Measurements from ENCODE around the gene PRELID1.
"Not testable (repeated sequence)": the region's sequence is repeated elsewhere in the genome, so short reads cannot be mapped to it uniquely, and the experiment has no call there.

PRELID1 gene

GRCh38 chr5:177300236-177300880 is 3.2 kb upstream of the PRELID1 start:
- peak; percentile 76 for DNase-seq

- no peak for DNase-seq
Measured at GRCh38 chr5:177300951-177301350, 2.6 kb upstream of the PRELID1 start.

- DNase-seq, result no peak
Measured at GRCh38 chr5:177301503-177302165, 2.0 kb upstream of the PRELID1 start.

- DNase-seq, result peak; percentile 12
Measured at GRCh38 chr5:177302354-177303110, 1.1 kb upstream of the PRELID1 start.

GRCh38 chr5:177303925-177304391 is 359 bp downstream of the PRELID1 start:
- no peak for DNase-seq

- DNase-seq, result peak; percentile 8
Measured at GRCh38 chr5:177304392-177305119, 957 bp downstream of the PRELID1 start.

GRCh38 chr5:177306103-177306640 is 2.6 kb downstream of the PRELID1 start:
- DNase-seq, result not testable (repeated sequence)

- no peak for DNase-seq
Measured at GRCh38 chr5:177306674-177307543, 3.3 kb downstream of the PRELID1 start.

GRCh38 chr5:177307544-177308363 is 4.2 kb downstream of the PRELID1 start:
- DNase-seq, result no peak

- DNase-seq, result no peak
Measured at GRCh38 chr5:177308740-177309139, 5.1 kb downstream of the PRELID1 start.

GRCh38 chr5:177309351-177310191 is 6.0 kb downstream of the PRELID1 start:
- DNase-seq, result peak; percentile 65

- no peak for DNase-seq
Measured at GRCh38 chr5:177310332-177310731, 6.7 kb downstream of the PRELID1 start.

GRCh38 chr5:177310757-177311391 is 7.3 kb downstream of the PRELID1 start:
- peak; percentile 13 for DNase-seq

- no peak for DNase-seq
Measured at GRCh38 chr5:177311392-177311722, 7.8 kb downstream of the PRELID1 start.

GRCh38 chr5:177311723-177312648 is 8.4 kb downstream of the PRELID1 start, which contains the start of gene MXD3:
Gene MXD3 (minus strand): TSS chr5:177311898. CDS start chr5:177311830, 68 bp downstream.
- peak; percentile 96 for DNase-seq

GRCh38 chr5:177312649-177313181 is 9.1 kb downstream of the PRELID1 start:
- peak; percentile 19 for DNase-seq

GRCh38 chr5:177313561-177314259 is 10.1 kb downstream of the PRELID1 start:
- DNase-seq, result no peak

All from fibroblast of skin of scalp (primary cell).